PC-9 (cell line): ENCODE data around the gene ZNF785. TPM values are rescaled to one million over a fixed set of nuclear protein-coding genes. Genes with fewer than 3 reads are reported as not detected.

Experiments
- BruUV-seq: library from RNA; stranded (reverse); fragments of 400-500 nt; replicated peaks from 2 replicates; lab custom pipeline; 2021; lab: Mats Ljungman, UMichigan
- CTCF ChIA-PET: fragments of 300-600 bp; sonication (Branson Sonifier 250); formaldehyde crosslinking; loops from one replicate; lab custom pipeline; 2022; ENCODE audit warnings: antibody characterized with exemption; lab: Charles Lee
- POLR2A ChIA-PET: fragments of 300-600 bp; sonication (Branson Sonifier 250); formaldehyde crosslinking; loops from one replicate; lab custom pipeline; 2022; ENCODE audit warnings: antibody characterized with exemption; ENCODE audit not compliant: unreplicated experiment; lab: Charles Lee
- DNase-seq, 2 experiments: peaks; one replicate each; pipeline versions ENCODE4 v3.0.0 to v3.0.0-alpha.2; 2015 to 2022; ENCODE audit warnings: mixed read lengths in 1 of 2
- H2AFZ ChIP-seq: fragments of 200-600 bp; sonication (generic); 2 replicates; pipeline ENCODE4 v1.8.1; 2017; ENCODE audit warnings: antibody characterized with exemption
- H3F3A ChIP-seq: fragments of 200-600 bp; sonication (generic); 2 replicates; pipeline ENCODE4 v1.8.1; 2017; ENCODE audit warnings: antibody characterized with exemption, mild to moderate bottlenecking, low read depth; ENCODE audit not compliant: insufficient read depth
- H3K27ac ChIP-seq: fragments of 200-600 bp; sonication (generic); 2 replicates; pipeline ENCODE4 v1.6.1; 2016; ENCODE audit warnings: mixed run types
- H3K27me3 ChIP-seq: fragments of 200-600 bp; sonication (generic); 2 replicates; pipeline ENCODE4 v1.6.1; 2016; ENCODE audit warnings: low read depth, mixed run types; ENCODE audit not compliant: insufficient read depth
- H3K36me3 ChIP-seq: fragments of 200-600 bp; sonication (generic); 2 replicates; pipeline ENCODE4 v1.6.1; 2016; ENCODE audit warnings: low read depth, mixed run types
- H3K4me1 ChIP-seq: fragments of 200-600 bp; sonication (generic); replicated peaks from 2 replicates; pipeline ENCODE4 v1.6.1; 2016; ENCODE audit warnings: mixed run types; ENCODE audit not compliant: insufficient read depth
- H3K4me2 ChIP-seq: fragments of 200-600 bp; sonication (generic); 2 replicates; pipeline ENCODE4 v1.6.1; 2017; ENCODE audit warnings: mixed run types
- H3K4me3 ChIP-seq: fragments of 200-600 bp; sonication (generic); 2 replicates; pipeline ENCODE4 v1.6.1; 2016; ENCODE audit warnings: mixed run types
- H3K79me2 ChIP-seq: fragments of 200-600 bp; sonication (generic); 2 replicates; pipeline ENCODE4 v1.6.1; 2017; ENCODE audit warnings: low read depth, mixed run types
- H3K9me2 ChIP-seq: fragments of 200-600 bp; sonication (generic); 2 replicates; pipeline ENCODE4 v1.8.1; 2017; ENCODE audit warnings: mild to moderate bottlenecking; ENCODE audit not compliant: insufficient read depth
- H3K9me3 ChIP-seq: fragments of 200-600 bp; sonication (generic); 2 replicates; pipeline ENCODE4 v1.8.1; 2016; ENCODE audit warnings: low read depth; ENCODE audit not compliant: insufficient read depth
- H4K20me1 ChIP-seq: fragments of 200-600 bp; sonication (generic); 2 replicates; pipeline ENCODE4 v1.8.1; 2017; ENCODE audit not compliant: insufficient read depth
- CTCF ChIP-seq: fragments of 200-600 bp; sonication (generic); conservative IDR thresholded peaks from 2 replicates; pipeline ENCODE4 v1.6.1; 2017; ENCODE audit warnings: mixed run types, antibody characterized with exemption, mild to moderate bottlenecking, moderate library complexity
- EZH2 ChIP-seq: fragments of 200-600 bp; sonication (generic); IDR thresholded peaks from 2 replicates; pipeline ENCODE4 v1.8.0; 2017; ENCODE audit warnings: antibody characterized with exemption, low read depth
- intact Hi-C: fragments of 100-400 bp; cut with micrococcal nuclease; formaldehyde crosslinking; loops from one replicate; pipeline ENCODE4 v1.10.0; 2022; ENCODE audit not compliant: unreplicated experiment
- total RNA-seq: library from RNA; stranded (reverse); gene quantifications from 2 replicates; pipeline ENCODE4 v1.2.3, GENCODE V29; 2021

The ZNF785 gene
- total RNA-seq, 1 experiment from 2014 or later = 30.9 TPM

- TF ChIP-seq EZH2 (no peak), CTCF (no peak)
- intact Hi-C loops = loop anchor here (1.0 to 10.0 kb wide), 6 partner anchors 15 to 207 kb away; partner anchors contain the start of genes CFAP119, FBRS, RNF40 and ZNF747
- no peaks in the 10 kb centered on the region for H3K9me2 ChIP-seq
- peak within 1 kb of the TSS; percentile 89 for H2AFZ ChIP-seq
- peaks cover 23% of the 10 kb centered on the region; the same call in 1 of the 2 replicates for H3F3A ChIP-seq
- H3K27me3 ChIP-seq = no peaks in the 10 kb centered on the region
- peak within 1 kb of the TSS; percentile 88 for H3K4me3 ChIP-seq
- H3K4me1 ChIP-seq = peaks cover 19% of the 10 kb centered on the region
- peak within 1 kb of the TSS; percentile 96 for H3K4me2 ChIP-seq
- ChIA-PET POLR2A (interaction anchor here (0.5 to 1.0 kb wide), 16 partner anchors 10 to 581 kb away, joined by 3 to 21 read pairs (median 4); partner anchors contain the start of genes DCTPP1, ZNF688, ZNF689 and ZNF747), CTCF (interaction anchor here (0.5 to 2.8 kb wide), 7 partner anchors 23 to 338 kb away, joined by 3 to 25 read pairs (median 4); partner anchors contain the start of genes CTF1, DCTPP1 and ZNF747)
- BruUV-seq = TSS peak; percentile 40
- H3K36me3 ChIP-seq = no peaks in the 10 kb centered on the region
- H3K79me2 ChIP-seq = peaks cover 19% of the 10 kb centered on the region
- H3K27ac ChIP-seq = peak within 1 kb of the TSS; percentile 64
- H4K20me1 ChIP-seq = no peaks in the 10 kb centered on the region
- H3K9me3 ChIP-seq = no peaks in the 10 kb centered on the region
- peak; percentile 97 to 99 for DNase-seq
These were observed 27.3 kb downstream of the ZNF785 start, which contains the start of gene ZNF764 for GRCh38 chr16:30557957-30558788. ZNF764 (minus strand) TSS chr16:30558374; CDS start chr16:30558182, 192 bp downstream.

- POLR2A ChIA-PET = interaction anchor here (0.7 kb wide), 1 partner anchor 163 kb away, joined by 3 read pairs; no protein-coding TSS in a partner anchor
- BruUV-seq = no TSS peak
These were observed 27.9 kb downstream of the ZNF785 start for GRCh38 chr16:30557707-30557956.

More at GRCh38 chr16:30557707-30557956, 27.9 kb downstream of the ZNF785 start:
- Histone ChIP-seq H3K27me3 (no peaks in the 10 kb centered on the region), H3K79me2 (peaks cover 19% of the 10 kb centered on the region), H3K4me3 (peak overlapping the region; percentile 88), H3K4me1 (peaks cover 19% of the 10 kb centered on the region), H3K27ac (peak overlapping the region; percentile 64), H4K20me1 (no peaks in the 10 kb centered on the region), H3K36me3 (no peaks in the 10 kb centered on the region), H3F3A (peaks cover 25% of the 10 kb centered on the region; the same call in 1 of the 2 replicates), H3K4me2 (peak overlapping the region; percentile 96), H3K9me2 (no peaks in the 10 kb centered on the region), H2AFZ (peak overlapping the region; percentile 89), H3K9me3 (no peaks in the 10 kb centered on the region)
- intact Hi-C loops = loop anchor here (10.0 kb wide), 1 partner anchor 207 kb away; the partner anchor contains the start of genes CFAP119 and RNF40
- CTCF ChIA-PET = interaction anchor here (0.6 to 2.8 kb wide), 3 partner anchors 23 to 128 kb away, joined by 3 to 25 read pairs (median 12); partner anchors contain the start of genes DCTPP1 and ZNF747
- no peak; the same call in 1 of the 2 replicates for TF ChIP-seq CTCF
- no peak for DNase-seq
